ENCODE measurements around the gene NBPF19. TPM values are rescaled to one million over a fixed set of nuclear protein-coding genes. Genes with fewer than 3 reads are reported as not detected.

NBPF19 gene
- polyA plus RNA-seq: 2.3 and 2.4 TPM in 2 replicates

GRCh38 chr1:149474745-149475144 is at the start of gene NBPF19:
TSS of gene NBPF19 (plus strand) at chr1:149475045. CDS start at chr1:149475933, 888 bp downstream.

Other genes with a start within 250 kb of the NBPF19 start
- not detected in 2 replicates for gene PPIAL4C, start 108.8 kb downstream of the NBPF19 start, polyA plus RNA-seq